Body of pancreas (tissue), 4 donors: ENCODE results near the gene LSP1. TPM values are rescaled to one million over a fixed set of nuclear protein-coding genes. Genes with fewer than 3 reads are reported as not detected.

Experiments
- microRNA-seq, 2 donors: library from miRNA; unstranded; fragments of <30 nt; microRNA quantifications; one replicate each; pipeline ENCODE4, GENCODE V29; 2016; ENCODE audit warnings: borderline number of aligned reads in 2 of 2, borderline replicate concordance in 2 of 2
- small RNA-seq: library from RNA; depleted of rRNA; stranded (forward); fragments of <200 nt; gene quantifications from one replicate; pipeline ENCODE3, GENCODE V24; 2016
- total RNA-seq, 2 donors: library from RNA; depleted of rRNA; stranded (reverse); fragments of >200 nt; gene quantifications; one replicate each; pipeline ENCODE4 v1.1.0, GENCODE V29; 2016

Gene LSP1
- total RNA-seq, 2 donors from 2014 or later = 9.9 to 11.5 TPM

Small RNAs within 50 kb of the gene (microRNA-seq; reads per million reads assigned to microRNA genes)
- gene MIR4298 (0 reads per million in 2 donors), gene MIR7847 (0 to 0.45 reads per million in 2 donors)

Small RNAs within 50 kb of the gene (small RNA-seq; reads per million reads assigned to genes)
- gene AC051649.1 (not detected), gene MIR4298 (not detected)

Other genes with a start within 250 kb of the LSP1 start
- not detected for gene KRTAP5-3, start 244.6 kb upstream of the LSP1 start, total RNA-seq
- not detected for gene KRTAP5-4, start 230.9 kb upstream of the LSP1 start, total RNA-seq
- not detected for gene KRTAP5-5, start 223.3 kb upstream of the LSP1 start, total RNA-seq
- not detected for gene KRTAP5-6, start 155.9 kb upstream of the LSP1 start, total RNA-seq
- under 1 TPM in 1 of 2 donors, not detected in 1; 0.26 TPM for gene IFITM10, start 102.5 kb upstream of the LSP1 start, total RNA-seq
- 100 to 1,000 TPM; 214 to 255 TPM for gene CTSD, start 89.2 kb upstream of the LSP1 start, total RNA-seq
- 10 to 100 TPM in 1 of 2 donors, 1 to 10 TPM in 1; 6.0 to 32.6 TPM for gene SYT8, start 18.1 kb upstream of the LSP1 start, total RNA-seq
- gene TNNI2, start 14.1 kb upstream of the LSP1 start, total RNA-seq = 1 to 10 TPM; 3.4 to 3.6 TPM
- gene PRR33, start 38.8 kb downstream of the LSP1 start, total RNA-seq = not detected
- 1 to 10 TPM in 1 of 2 donors, not detected in 1; 1.6 TPM for gene TNNT3, start 66.6 kb downstream of the LSP1 start, total RNA-seq
- 10 to 100 TPM; 40.2 to 83.4 TPM for gene MRPL23, start 94.2 kb downstream of the LSP1 start, total RNA-seq
- 100 to 1,000 TPM; 151 to 234 TPM for gene H19, start 144.8 kb downstream of the LSP1 start, total RNA-seq